ENCODE data around the gene ZNF540. TPM values are rescaled to one million over a fixed set of nuclear protein-coding genes. Genes with fewer than 3 reads are reported as not detected.

ZNF540 gene
- total RNA-seq = 0.58 and 1.7 TPM in 2 replicates

DNA sequence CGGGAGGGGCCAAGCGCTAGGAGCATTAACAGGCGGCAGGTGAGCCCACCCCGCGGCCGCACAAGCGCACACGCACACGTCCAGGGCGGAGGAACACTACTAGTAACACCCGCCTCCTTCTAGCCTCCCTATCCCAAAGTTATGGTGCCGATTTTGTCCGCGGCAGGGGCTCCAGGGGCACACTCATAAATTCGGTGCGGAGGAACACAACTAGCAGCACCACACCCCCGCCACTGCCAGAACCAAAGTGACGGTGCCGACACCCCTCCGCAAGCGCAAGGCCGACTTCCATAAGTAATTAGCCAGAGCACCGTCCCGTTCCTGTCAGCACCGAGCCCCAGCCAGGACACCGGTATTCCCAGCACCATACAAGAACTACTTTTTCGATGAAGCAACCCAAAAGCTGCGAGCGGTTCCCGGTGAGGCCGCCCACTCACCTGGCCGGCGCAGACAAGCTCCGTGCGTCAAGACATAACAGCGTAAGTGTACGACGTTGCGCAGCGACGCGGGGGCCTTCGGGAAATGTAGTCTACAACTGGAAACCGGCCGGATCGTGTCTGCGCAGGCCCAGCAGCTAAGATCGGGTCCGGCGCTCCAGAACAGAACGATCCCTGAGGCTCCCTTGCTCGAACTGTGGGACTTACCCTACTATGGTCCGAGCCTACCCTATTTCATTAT is at the start of gene ZNF540, which contains the start of gene ZNF571:
Gene ZNF540, plus strand, starts transcription at position 573 of the 678 bp plus-strand sequence. CDS start 3,572 bp downstream, outside the sequence.
Gene ZNF571, minus strand, starts transcription at position 489 of the 678 bp plus-strand sequence. CDS start 8,116 bp downstream, outside the sequence.
- no peaks in the 10 kb centered on the region for H3K36me3 ChIP-seq (ENCODE audit: control insufficient read depth, insufficient read depth, low read length)
- TF ChIP-seq, protein P1, sequence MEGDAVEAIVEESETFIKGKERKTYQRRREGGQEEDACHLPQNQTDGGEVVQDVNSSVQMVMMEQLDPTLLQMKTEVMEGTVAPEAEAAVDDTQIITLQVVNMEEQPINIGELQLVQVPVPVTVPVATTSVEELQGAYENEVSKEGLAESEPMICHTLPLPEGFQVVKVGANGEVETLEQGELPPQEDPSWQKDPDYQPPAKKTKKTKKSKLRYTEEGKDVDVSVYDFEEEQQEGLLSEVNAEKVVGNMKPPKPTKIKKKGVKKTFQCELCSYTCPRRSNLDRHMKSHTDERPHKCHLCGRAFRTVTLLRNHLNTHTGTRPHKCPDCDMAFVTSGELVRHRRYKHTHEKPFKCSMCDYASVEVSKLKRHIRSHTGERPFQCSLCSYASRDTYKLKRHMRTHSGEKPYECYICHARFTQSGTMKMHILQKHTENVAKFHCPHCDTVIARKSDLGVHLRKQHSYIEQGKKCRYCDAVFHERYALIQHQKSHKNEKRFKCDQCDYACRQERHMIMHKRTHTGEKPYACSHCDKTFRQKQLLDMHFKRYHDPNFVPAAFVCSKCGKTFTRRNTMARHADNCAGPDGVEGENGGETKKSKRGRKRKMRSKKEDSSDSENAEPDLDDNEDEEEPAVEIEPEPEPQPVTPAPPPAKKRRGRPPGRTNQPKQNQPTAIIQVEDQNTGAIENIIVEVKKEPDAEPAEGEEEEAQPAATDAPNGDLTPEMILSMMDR (IDR thresholded peaks at IDR 0.05; ENCODE audit: insufficient read depth, low read length, poor library complexity, severe bottlenecking) = no peak
- H3K27me3 ChIP-seq (ENCODE audit: control insufficient read depth, insufficient read depth, low read length) = no peaks in the 10 kb centered on the region
- peak; percentile 81 for DNase-seq (ENCODE audit: low read depth)
- H3K4me3 ChIP-seq (ENCODE audit: low read depth, low read length) = peak within 1 kb of the TSS; percentile 60

DNA sequence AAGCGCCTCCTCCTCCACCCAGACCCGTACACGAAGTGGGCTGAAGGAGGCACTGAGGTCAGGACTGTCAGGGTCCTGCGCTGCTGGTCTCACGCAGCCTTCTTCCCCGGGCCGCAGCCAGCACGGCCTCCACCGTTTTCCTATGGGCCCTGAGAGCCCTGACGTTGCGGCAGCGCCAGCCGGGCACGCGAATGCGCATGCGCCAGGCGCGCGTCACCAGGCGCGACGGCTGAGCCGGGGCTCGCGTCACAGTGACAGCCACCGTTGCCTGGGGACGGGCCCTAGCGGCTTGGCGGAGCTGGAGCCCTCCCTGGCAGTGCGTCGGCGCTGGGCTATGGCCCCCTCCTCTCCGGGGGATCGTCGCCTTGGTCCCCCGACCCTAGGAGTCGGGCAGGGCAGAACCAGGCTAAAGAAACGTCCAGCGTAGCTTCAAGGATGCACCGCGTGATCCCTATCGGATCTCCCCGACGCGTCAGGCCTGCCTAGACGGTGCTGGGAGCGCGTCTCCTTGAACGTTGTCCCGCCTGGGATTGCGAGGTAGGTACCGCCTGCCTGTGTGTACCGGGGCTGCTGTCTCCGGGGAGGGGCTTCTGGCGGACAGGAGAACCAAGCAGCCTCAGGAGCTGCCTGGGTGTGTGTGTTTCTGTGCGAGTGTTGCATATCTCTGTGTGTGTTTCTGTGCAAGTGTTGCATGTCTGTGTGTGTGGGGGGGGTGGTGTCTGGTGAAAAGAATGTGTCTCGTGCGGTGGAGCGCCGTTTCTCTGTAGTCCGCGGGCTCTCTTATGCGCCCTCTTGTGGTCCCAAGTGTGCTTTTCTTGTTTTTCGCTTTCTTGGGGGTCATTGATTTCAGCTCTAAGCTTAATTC is 43.3 kb upstream of the ZNF540 start:
- peak; percentile 18 for DNase-seq (ENCODE audit: low read depth)
- Histone ChIP-seq H3K4me3 (ENCODE audit: low read depth, low read length) (peak overlapping the region; percentile 89), H3K27me3 (ENCODE audit: control insufficient read depth, insufficient read depth, low read length) (no peaks in the 10 kb centered on the region), H3K36me3 (ENCODE audit: control insufficient read depth, insufficient read depth, low read length) (no peaks in the 10 kb centered on the region)
- TF ChIP-seq, protein P1 (IDR thresholded peaks at IDR 0.05; ENCODE audit: insufficient read depth, low read length, poor library complexity, severe bottlenecking) = peak; percentile 62

GRCh38 chr19:37563518-37563917 is 31.2 kb upstream of the ZNF540 start:
- H3K36me3 ChIP-seq (ENCODE audit: control insufficient read depth, insufficient read depth, low read length) = no peaks in the 10 kb centered on the region
- TF ChIP-seq, protein P1 (IDR thresholded peaks at IDR 0.05; ENCODE audit: insufficient read depth, low read length, poor library complexity, severe bottlenecking) = no peak
- no peak overlapping the region for H3K4me3 ChIP-seq (ENCODE audit: low read depth, low read length)
- no peaks in the 10 kb centered on the region for H3K27me3 ChIP-seq (ENCODE audit: control insufficient read depth, insufficient read depth, low read length)
- no peak for DNase-seq (ENCODE audit: low read depth)

DNA sequence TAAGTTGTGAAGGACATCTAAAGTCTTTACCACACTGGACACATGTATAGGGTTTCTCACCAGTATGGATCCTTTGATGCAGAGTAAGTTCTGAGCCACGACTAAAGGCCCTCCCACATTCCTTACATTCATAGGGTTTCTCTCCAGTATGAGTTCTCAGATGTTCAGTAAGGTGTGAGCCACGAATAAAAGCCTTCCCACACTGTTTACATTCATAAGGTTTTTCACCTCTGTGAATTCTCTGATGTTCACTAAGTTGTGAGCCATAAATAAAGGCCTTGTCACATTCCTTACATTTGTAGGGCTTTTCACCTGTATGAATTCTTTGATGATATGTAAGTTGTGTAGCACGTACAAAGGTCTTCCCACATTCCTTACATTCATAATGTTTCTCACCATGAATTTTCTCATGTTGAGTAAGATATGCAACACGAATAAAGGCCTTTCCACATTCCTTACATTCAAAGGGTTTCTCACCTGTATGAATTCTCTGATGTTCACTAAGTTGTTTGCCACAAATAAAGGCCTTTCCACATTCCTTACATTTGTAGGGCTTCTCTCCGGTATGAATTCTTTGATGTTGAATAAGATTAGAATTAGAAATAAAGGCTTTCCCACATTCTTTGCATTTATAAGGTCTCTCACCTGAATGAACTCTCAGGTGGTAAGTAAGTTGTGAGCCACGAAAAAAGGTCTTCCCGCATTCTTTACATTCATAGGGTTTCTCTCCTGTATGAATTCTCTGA is 29.9 kb upstream of the ZNF540 start:
- DNase-seq (ENCODE audit: low read depth) = no peak
- H3K36me3 ChIP-seq (ENCODE audit: control insufficient read depth, insufficient read depth, low read length) = no peaks in the 10 kb centered on the region
- no peak overlapping the region for H3K4me3 ChIP-seq (ENCODE audit: low read depth, low read length)
- TF ChIP-seq, protein P1 (IDR thresholded peaks at IDR 0.05; ENCODE audit: insufficient read depth, low read length, poor library complexity, severe bottlenecking) = no peak
- no peaks in the 10 kb centered on the region for H3K27me3 ChIP-seq (ENCODE audit: control insufficient read depth, insufficient read depth, low read length)

DNA sequence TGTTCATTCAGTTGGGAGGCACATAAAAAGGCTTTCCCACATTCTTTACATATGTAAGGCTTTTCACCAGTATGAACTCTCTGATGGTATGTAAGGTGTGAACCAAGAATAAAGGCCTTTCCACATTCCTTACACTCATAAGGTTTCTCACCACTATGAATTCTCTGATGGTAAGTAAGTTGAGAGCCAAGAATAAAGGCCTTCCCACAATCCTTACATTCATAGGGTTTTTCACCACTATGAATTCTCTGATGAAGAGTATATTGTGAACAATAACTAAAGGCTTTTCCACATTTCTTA is 29.4 kb upstream of the ZNF540 start:
- DNase-seq (ENCODE audit: low read depth) = no peak
- TF ChIP-seq, protein P1 (IDR thresholded peaks at IDR 0.05; ENCODE audit: insufficient read depth, low read length, poor library complexity, severe bottlenecking) = no peak
- Histone ChIP-seq H3K36me3 (ENCODE audit: control insufficient read depth, insufficient read depth, low read length) (no peaks in the 10 kb centered on the region), H3K4me3 (ENCODE audit: low read depth, low read length) (no peak overlapping the region), H3K27me3 (ENCODE audit: control insufficient read depth, insufficient read depth, low read length) (no peaks in the 10 kb centered on the region)
